Measurements from ENCODE around the gene NETO1.

Gene NETO1, protein sequence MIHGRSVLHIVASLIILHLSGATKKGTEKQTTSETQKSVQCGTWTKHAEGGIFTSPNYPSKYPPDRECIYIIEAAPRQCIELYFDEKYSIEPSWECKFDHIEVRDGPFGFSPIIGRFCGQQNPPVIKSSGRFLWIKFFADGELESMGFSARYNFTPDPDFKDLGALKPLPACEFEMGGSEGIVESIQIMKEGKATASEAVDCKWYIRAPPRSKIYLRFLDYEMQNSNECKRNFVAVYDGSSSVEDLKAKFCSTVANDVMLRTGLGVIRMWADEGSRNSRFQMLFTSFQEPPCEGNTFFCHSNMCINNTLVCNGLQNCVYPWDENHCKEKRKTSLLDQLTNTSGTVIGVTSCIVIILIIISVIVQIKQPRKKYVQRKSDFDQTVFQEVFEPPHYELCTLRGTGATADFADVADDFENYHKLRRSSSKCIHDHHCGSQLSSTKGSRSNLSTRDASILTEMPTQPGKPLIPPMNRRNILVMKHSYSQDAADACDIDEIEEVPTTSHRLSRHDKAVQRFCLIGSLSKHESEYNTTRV

DNA sequence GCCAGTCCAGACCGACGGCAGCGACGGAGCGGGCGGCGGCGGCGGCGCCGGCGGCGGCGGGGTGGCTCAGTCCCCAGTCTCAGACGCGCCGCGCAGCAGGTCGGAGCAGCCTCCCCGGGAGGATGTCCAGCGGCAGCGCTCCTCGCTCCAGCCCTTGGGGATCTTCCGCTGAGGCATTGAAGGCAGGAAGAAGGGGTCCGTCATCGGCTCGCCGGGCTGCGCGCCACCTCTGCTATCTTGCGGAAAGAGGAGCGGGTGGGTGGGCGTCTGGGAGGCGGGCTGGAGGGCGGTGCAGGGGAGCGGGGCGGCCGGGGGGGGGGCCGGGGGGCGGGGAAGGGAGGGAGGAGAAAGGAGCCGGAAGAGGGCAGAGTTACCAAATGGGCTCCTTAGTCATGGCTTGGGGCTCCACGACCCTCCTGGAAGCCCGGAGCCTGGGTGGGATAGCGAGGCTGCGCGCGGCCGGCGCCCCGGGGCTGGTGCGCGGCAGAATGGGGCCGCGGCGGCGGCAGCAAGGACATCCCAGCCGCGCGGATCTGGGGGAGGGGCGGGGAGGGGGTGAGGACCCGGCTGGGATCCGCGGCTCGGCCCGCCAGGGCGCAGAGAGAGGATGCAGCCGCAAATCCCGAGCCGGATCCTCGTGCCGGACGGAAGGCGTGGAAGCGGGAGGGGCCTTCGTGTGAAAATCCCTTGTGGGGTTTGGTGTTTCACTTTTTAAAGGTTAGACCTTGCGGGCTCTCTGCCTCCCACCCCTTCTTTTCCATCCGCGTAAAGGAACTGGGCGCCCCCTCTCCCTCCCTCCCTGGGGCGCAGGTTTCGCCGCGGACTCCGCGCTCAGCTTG is at the start of gene NETO1:
NETO1 (minus strand) TSS at position 242 of the 839 bp plus-strand sequence. CDS start 696 bp downstream, outside the sequence.
- DNase-seq, result no peak

DNA sequence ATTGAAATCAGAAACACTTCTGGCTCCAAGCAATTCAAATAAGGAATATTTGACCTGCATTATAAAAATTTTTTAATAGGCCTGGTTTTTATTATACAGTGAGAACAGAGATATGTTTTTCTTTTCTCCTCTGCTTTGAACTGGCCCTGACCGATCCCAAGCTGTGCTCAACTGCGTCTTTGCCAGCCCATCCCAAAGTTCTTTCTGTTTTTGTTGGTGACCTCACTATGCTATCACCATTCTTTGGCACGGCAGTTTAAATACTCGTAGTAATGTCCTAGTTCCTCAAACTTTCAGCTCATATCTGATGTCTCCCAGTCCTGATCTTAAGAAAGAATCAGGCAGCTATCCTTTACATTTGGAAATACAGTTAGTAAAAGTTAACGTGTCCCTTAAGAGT is 42.3 kb upstream of the NETO1 start:
- DNase-seq, result no peak

DNA sequence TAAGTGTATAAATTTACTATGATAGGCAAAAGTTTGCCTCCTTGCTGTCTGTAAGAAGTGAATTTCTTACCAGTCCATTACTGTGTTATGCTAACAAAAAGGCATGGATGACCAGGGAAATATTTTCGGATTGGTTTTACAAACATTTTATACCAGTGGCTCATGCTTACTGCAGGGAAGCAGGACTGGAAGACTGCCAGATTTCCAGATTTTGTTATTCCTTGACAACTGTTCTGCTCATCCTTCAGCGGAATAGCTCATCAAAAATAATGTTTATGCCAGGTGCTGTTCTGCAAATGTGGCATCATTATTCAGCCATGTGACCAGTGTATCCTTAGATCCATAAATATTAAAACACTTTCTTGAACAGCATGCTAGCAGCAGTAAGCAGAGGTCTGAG is 40.4 kb upstream of the NETO1 start:
- DNase-seq, result no peak

DNA sequence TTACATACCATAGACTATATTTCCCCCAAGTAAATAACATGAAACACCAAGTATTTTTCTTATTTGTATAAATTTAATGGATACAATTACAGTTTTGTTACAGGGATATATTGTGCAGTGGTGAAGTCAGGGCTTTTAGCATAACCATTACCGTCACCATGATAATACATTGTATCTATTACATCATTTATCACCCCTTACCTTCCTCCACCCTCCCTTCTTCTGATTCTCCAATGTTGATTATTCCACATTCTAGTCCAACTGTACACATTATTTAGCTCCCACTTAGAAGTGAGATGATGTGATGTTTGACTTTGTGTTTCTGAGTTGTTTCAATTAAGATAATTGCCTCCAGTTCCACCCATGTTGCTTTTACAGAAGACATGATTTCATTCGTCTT is 35.2 kb upstream of the NETO1 start:
- DNase-seq, result no peak

DNA sequence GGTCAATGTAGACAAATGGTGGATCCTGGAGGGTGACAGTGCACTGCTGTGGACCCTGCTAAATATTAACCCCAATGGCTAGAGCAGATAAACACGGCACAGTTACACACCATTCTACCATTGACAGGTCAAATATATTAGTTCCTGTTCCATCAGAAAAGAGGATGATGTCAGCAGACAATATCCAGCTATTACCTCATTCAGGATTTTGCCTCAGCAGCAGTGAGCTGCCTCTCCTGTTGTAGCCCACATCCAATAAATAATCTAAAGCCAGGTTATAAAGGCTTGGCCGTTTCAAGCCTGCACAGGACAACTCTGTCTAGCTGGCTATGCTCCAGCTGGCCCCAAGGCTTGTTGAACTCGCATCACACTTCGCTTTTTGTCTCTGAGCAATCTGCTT is 31.6 kb upstream of the NETO1 start:
- no peak for DNase-seq

DNA sequence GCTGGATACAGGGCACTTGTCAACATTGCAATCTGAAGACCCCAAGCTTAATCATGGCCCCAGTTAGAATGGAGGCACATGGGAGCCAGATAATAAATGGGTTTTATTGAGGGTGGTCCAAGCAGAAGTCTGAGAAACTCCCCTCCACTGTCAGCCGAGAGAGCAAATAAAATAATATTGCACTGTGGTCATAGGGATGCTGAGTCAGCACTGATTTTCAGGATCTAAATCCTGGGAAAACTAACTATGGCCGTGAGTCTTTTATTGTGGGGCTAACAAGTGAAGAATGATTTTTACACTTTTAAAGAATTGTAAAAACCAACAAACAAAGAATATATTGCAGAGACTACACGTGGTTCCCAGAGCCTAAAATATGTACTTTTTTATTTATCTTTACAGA is 31.1 kb upstream of the NETO1 start:
- no peak for DNase-seq

DNA sequence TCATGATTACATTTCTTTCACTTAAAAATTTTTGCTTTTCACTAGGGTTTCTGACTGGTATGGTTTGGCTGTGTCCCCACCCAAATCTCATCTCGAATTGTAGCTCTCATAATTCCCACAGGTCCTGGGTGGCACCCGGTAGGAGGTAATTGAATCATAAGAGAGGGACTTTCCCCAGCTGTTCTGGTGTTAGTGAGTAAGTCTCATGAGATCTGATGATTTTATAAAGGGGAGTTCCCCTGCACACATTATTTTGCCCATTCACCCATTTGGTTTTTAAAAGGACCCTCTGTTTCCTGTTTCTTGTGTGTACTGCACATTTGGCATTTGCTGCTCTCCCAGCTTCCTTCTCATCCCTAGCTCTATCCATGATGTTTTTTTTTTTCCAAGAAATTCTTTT is 27.8 kb upstream of the NETO1 start:
- DNase-seq, result no peak

DNA sequence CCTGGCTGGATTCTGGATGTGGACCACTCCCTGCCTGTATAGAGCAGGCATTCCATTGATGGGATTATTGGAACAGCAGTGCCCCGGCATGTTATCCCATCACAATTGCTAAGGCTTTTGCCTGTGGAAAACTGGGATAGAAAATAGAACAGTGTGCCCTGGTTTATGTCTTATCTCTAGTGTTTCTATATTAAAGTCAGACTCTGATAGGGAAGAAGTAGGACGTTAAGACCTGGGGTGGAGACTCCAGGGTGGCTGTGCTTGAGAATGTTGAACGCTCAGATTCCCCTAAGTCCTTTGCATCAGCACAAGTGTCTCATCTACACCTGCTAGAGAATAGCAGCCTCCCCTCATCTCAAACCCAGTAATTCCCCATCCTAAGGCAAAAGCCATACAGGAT is 10.8 kb upstream of the NETO1 start:
- no peak for DNase-seq

DNA sequence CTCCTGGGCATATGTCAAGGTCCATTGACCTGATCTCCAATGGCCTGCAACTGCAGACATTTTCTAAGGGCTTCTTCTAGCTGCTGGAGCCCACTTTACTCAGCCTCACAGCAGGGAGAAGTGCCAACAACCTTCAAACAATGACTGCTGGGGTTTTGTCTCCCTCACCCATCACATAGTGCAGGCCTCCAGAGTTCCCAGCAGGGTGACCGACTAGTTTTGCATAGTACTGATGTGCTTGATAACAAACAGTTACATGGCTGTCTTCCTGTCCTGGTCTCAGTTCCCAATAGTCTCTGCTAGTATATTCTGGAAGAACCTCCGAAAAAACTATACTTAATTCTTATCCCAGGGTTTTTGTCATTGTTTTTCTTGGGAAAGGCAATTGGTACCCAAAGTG is 10.4 kb upstream of the NETO1 start:
- no peak for DNase-seq

DNA sequence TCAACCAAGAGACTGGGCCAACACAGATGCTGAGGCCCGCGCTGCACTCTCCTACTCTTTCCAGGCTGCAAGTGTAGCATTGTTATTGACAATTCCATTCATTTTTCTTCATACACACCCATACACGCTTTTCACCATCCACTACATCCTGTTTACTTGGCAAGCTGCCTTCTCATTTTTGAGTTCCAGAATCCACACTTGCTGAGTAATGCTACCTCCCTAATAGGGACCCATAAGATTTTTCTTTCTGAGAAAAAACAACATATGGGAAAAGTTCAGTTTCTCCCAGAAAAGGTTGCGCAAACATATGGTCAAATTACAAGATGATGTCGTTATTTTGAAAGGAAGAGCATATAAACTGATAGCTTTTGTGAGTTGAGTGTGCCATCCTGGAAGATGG is 3.3 kb upstream of the NETO1 start:
- no peak for DNase-seq

DNA sequence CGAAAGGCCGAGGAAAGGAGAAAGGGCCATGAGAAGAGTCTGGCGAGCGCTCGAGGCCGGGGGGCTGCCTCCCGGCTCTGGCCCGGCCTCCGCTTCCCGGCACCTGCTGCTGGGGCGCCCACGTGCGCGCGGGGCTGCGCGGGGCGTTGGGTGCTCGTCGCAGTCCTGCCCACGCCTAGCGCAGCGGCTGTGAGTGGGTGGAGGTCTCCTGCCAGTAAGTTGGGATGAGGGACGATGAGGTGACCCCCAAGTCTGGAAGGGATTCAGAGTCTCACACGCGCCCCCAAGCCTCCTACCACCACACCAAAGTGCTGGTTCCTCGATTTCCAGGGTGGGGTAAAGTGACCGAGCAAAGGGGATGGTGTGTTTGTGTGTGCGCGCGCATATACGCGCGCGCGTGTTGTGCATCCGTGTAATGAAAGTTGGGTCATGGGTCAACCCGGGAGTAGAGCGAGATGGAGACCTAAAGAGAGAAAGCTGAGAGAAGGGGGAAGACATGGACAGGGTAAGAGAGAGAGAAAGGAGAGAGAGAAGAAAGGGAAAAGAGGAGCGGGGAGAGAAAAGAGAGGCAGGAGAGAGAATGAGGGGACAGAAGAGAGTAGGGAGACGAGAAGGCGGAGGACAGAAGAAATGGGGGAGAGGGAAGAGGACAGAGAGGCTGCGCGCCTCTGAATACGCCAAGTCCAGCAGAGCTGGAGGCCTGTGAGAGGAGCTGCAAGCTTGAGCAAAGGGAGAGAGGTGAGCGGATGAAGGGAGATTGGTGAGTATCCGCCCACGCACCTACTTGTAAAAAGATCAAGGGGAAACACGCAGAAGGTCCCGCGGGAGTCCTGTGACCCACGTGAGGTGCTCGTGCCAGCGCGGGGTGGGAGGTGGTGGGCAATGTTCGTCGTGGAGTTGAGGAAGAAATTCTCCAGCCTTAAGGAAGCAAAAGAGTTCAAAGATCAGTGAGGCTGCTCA is 1.7 kb upstream of the NETO1 start:
- DNase-seq, result no peak

DNA sequence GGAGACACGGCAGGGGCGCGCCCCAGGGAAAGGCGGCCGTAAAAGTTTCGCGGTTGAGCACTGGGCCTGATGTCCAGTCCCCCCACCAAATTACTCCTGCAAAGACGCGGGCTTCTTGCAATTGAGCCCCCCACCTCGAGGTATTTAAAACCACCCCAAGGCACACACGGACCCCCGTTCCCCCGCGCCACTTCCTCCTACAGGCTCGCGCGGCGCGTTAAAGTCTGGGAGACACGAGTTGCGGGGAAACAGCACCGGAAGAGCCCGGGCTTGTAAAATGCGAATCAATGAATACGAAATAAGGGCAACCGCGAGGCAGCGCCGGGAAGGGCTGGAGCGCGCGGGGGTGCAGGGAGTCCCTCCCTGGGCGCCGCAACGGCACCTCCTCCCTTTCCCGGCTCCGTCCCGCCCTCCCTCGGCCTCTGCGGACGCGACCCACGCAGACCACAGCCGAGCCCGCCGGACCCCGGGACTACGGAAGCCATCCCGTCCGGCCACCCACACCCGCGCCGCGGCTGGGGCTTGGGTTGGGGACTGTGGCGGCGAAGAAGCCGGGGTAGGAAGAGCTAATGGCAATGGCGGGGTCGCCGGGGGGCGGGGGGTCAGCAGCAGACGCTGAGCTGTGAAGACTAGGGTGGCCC is 918 bp upstream of the NETO1 start:
- no peak for DNase-seq

DNA sequence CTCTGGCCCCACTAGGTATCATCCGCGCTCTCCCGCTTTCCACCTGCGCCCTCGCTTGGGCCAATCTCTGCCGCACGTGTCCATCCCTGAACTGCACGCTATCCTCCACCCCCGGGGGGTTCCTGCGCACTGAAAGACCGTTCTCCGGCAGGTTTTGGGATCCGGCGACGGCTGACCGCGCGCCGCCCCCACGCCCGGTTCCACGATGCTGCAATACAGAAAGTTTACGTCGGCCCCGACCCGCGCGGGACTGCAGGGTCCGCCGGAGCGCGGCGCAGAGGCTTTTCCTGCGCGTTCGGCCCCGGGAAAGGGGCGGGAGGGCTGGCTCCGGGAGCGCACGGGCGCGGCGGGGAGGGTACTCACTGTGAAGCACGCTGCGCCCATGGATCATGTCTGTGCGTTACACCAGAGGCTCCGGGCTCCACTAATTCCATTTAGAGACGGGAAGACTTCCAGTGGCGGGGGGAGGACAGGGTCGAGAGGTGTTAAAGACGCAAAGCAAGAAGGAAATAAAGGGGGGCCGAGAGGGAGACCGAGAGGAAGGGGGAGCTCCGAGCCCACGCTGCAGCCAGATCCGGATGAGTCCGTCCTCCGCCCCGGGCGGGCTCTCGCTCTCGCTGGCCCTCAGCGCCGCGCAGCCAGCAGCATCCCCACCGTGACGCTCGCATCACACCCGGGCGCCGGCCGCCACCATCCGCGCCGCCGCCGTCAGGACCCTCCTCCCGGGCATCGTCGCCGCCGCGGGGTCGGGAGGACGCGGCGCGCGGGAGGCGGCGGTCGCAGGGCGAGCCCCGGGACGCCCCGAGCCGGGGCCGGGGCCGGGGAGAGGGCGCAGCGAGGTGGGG is 664 bp downstream of the NETO1 start:
- DNase-seq, result no peak

DNA sequence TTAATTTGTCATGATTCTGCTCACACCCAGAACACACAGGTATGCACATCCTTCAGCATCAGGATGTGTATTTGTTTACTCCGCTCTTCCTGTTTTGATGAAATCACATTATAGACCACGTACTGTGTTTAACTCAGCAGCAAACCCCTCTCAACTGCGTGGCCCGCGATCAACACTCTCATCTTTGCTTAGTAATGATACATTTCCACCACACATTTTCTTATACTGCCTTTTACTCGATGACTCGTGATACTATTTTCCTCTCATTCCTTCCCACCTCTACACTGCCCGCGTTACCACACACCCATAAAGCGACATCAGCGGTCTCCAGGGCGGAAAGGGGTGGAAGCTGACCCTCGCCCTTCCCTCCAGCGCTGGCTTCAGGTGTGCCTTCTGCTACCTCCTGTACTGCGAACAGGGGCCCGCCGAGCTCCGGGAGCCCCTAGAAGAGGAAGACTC is 1.3 kb downstream of the NETO1 start:
- DNase-seq, result no peak

DNA sequence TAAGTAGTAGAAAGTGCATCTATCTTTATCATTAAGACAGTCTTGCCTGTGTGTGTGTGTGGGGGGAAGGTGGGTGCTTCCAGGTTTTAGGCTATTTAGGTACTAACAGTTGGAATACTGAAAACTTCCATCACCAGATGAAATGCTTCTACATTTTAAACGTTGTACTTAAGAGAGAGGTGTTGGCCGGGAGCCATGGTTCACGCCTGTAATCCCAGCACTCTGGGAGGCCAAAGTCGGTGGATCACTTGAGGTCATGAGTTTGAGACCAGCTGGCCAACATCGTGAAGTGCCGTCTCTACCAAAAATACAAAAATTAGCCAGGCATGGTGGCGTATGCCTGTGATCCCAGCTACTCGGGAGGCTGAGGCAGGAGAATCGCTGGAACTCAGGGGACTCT is 4.0 kb downstream of the NETO1 start:
- no peak for DNase-seq

DNA sequence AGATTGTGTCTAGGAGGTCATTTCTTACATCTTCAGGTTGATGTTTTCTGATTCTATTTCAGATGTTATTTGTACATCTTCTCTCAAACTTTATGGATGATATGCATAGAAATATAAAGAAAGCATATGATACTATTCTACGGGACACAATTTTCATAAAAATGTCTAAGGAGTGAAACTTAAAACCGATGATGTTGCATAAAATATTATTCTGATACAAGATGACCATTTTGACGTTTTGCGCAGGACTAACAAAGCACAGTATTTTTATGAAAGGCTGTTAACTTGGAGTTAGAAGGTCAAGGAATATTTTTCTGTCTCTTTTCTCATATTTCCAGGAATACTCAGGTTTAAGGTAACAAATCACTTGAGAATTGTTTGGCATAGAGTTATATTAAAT is 8.7 kb downstream of the NETO1 start:
- no peak for DNase-seq

DNA sequence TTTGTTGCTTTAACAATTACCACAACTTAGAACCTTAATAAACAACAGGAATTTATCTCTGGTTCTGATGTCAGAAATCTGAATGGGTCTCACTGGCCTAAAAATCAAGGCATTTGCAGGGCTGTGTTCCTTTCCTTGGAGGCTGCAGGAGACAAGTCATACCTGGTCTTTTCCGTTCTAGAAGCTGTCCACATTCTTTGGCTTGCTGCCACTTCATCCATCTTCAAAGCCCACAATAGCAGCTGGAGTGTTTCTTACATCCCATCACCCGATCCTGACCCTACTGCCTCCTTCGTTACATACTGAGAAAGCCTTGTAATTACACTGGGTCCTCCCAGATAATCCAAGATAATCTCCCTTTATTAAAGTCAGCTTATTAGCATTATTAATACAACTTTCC is 18.1 kb downstream of the NETO1 start:
- no peak for DNase-seq

DNA sequence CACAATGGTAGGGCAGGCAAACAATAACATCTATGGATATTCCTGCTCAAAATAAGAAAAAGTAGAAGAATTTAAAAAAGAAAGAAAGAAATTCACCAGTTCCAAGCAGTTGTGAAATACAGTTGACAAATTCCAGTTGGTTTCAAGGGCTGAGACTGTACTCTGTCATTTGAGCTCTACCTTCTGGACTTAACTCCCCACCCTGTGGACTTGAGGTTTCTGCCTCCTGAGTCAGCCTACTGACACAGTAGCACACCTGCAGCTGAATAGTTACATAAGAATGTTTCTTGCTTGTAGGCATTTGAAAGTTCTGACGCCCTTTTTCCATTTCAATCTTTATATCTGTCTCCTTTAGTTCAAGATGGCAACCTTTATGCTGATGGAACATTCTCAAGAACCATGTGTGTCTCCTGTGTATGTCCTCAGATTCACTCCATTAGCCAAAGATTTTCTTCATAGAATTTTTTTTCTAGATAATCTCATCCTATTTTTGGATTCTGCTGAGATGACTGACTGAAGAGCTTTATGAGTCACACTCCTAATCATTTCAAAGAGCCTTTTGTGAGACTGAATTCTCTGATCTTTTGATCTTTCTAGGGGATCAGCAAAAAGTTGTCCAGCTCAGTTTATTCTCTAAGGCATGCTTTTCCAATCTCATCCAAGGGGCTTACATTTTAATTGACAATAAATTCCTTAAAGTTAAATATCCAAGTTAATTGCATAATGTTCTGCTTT is 19.1 kb downstream of the NETO1 start:
- DNase-seq, result no peak

DNA sequence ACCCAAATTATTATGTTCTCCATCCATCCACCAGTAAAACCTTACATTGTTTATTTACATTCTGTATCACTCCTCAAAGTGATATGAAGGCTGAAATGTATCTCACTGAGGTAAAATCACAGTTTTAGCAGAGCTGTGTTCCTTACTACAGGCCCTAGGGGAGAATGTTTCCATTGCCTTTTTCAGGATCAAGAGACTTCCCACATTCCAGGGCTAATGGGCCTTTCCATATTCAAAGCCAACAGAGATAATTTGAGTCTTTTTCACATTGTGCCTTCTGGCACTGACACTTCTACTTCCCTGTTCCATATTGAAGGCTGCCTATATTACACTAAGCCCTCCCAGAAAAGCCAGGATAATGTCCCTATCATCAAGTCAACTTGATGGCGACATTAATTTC is 20.0 kb downstream of the NETO1 start:
- no peak for DNase-seq

DNA sequence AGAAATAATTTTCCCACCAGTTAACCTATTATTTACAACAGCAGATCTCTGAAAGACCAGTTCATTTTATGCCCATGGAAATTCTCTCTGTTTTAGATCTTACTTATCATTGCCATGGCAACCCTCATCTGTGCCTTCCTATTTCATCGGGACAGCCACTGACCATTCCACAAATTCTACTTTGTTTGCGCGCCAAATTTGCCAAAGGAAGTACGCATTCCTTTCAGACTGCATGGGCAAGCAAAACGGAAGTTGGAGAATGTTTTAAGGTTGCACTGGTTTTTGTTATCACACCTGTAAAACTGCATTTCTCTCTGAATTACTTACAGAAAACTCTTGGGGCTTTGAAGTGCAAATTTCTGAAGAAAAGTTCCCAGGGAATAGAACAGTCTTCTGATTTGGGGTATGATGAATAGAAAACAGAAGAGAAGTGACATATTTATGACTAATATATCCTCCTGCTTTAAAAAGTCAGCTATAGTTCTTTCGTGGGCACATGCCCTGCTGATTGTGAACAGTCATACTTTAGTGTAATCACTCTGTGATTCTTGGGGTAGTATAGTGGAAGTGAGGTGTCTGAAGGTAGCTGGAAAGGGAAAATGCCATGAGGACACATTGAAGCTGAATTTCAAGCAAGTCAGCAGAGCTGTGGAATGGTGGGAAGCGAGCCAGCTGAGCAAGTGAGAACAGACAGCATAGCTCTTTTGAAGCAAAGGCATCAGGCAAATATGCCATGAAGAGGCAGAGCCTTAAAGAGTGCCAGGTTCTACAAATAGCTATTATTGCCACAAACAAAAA is 20.9 kb downstream of the NETO1 start:
- DNase-seq, result no peak
